GM19099 (cell line): ENCODE data around the gene CBL.

Source experiments
- POLR2A ChIP-seq: IDR thresholded peaks from 3 replicates; pipeline ENCODE4 v1.6.1; 2011; ENCODE audit warnings: low read depth; ENCODE audit not compliant: insufficient read length; ENCODE audit errors: extremely low read depth

CBL gene

DNA sequence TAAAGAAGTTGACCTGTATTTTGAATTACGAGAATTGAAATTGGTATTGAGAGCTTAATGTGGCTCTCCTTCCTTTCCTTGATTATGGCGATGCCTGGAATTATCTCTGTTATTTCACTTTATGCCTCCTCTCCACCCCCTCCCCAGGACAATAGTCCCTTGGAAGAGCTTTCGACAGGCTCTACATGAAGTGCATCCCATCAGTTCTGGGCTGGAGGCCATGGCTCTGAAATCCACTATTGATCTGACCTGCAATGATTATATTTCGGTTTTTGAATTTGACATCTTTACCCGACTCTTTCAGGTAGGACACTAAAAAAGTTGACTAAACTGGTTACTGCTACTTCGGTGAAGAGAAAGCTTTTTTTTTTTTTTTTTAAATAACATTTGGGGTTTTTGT is 67.6 kb downstream of the CBL start:
- no peak for TF ChIP-seq POLR2A

DNA sequence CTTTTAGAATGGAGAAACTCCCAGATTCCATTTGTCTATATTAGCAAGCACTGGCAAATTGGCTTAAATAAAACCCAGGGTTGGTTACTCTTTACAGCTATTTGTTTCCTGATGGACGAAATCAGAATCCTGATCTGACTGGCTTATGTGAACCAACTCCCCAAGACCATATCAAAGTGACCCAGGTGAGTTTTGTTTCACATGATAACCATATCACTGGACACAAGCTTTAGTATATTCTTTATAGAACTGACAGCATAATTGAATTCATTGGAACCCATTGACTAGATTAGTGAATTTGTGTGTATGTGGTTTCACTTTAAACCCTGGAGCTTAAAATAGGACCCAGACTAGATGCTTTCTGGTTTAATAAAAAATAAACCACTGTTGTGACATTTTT is 71.5 kb downstream of the CBL start:
- no peak for TF ChIP-seq POLR2A

DNA sequence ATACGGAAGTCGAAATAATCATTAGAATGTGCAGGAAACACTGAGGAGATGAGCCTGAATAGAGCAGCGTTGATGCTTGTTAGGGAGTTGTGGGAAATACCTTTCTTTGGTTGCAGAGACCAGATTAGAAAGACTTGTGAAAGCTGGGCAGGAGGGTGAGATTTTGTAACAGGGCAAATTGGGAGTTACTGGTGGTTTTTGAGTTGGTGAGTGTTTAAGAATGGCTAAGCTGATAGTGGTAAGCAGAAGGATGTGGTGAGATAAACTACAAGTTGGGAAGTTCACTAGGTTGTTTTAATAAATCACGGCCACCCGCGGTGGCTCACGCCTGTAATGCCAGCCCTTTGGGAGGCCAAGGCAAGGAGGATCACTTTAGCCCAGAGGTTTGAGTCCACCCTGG is 76.4 kb downstream of the CBL start:
- no peak for TF ChIP-seq POLR2A

DNA sequence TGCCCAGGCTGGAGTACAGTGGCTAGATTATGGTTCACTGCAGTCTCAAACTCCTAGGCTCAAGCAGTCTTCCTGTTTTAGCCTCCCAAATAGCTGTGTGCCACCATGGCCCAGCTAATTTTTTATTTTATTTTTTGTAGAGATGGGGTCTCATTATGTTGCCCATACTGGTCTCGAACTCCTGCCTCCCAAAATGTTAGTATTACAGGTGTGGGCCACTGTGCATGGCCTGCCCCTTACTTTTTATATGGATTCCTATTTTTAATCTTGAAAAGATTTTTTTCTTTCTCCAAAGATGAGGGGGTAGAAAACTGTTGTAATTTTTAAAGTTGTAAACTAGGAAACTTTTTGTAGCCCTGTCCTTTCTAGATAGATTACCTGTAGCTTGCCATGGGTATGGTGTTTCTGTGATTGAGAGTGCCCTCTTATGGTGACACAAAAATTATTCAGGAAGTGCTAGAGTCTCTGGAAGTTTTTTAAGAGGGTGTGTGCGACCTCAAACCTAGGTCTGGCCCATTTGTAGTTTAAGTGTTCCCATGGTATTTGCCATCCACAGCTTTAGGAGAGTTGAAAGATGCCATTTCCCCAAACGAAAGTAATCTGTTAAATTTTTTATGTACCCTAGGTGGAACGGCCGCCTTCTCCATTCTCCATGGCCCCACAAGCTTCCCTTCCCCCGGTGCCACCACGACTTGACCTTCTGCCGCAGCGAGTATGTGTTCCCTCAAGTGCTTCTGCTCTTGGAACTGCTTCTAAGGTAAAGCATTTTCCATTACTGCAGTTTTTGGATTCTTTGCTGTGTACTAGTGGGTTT is 78.4 kb downstream of the CBL start:
- no peak for TF ChIP-seq POLR2A

DNA sequence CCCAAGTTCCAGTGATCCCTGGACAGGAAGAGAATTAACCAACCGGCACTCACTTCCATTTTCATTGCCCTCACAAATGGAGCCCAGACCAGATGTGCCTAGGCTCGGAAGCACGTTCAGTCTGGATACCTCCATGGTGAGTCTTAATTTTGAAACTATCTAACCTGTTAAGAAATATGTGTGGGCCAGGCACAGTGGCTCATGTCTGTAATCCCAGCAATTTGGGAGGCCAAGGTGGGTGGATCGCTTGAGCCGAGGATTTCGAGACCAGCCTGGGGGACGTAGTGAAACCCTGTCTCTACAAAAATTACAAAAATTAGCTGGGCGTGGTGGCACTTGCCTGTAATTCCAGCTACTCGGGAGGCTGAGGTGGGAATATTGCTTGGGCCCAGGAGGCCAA is 79.3 kb downstream of the CBL start:
- TF ChIP-seq POLR2A = no peak

DNA sequence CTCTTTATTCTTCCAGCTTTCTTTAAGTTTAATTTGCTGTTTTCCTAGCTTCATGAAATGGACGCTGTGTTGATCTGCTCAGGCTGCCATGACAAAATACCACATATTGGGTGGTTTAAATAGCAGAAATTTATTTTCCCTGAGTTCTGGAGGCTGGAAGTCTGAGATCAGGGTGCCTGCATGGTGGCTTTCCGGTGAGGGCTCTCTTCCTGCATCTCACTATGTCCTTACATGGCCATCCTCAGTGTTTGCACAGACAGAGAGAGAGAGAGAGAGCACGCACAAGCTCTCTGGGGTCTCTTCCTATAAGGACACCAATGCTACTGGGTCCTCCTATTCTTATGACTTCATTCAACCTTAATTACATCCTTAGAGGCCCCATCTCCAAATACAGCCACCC is 82.1 kb downstream of the CBL start:
- no peak for TF ChIP-seq POLR2A

DNA sequence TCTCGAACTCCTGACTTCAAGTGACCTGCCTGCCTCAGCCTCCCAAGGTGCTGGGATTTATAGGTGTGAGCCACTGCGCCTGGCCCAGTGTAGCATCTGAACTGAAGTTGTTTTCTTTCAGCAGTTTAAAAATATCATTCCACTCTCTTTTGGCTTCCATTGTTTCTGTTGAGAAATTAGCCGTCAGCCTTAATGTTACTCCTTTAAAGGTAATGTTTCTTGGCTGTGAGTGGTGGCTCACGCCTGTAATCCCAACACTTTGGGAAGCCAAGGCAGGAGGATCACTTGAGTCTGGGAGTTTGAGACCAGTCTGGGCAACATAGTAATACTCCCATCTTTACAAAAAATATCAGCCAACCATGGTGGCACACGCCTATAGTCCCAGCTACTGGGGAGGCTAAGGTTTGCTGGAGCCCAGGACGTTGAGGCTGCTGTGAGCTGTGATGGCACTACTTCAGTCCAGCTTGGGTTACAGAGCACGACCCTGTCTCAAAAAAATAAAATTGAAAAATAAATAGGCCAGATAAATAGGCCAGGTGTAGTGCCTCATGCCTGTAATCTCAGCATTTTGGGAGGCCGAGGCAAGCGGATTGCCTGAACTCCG is 84.9 kb downstream of the CBL start:
- TF ChIP-seq POLR2A = no peak

DNA sequence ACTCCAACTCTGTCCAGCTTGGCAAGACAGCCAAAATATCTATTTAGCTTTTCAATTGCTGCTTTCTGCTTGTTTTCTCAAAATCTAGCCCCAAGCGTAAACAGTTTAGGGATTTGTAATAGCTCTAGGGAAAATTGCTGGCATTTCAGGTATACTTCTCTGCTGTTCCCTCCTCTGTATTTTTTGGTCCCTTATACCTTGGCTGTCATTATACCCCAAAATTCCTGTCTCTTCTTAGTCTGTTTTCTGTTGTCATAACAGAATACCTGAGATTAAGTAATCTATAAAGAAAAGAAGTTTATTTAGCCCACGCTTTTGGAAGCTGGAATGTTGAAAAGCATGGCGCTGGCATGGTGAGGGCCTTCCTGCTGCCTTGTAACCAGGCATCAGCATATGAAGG is 87.3 kb downstream of the CBL start:
- TF ChIP-seq POLR2A = no peak

DNA sequence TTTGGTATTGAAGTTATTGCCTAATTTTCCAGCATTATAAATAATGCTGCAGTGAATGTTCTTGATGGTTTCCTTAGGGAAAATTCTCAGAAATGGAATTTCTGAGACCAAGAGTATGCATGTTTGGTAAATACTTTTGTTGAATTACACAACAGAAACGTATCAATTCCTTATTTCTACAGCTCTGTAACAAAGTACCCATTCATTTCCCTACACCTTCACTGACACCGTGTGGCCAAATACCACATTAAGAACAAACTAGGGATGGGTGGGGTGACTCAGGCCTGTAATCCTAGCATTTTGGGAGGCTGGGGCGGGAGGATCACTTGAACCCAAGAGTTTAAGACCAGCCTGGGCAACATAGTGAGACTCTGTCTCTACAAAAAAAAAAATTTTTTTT is 89.0 kb downstream of the CBL start:
- TF ChIP-seq POLR2A = no peak

DNA sequence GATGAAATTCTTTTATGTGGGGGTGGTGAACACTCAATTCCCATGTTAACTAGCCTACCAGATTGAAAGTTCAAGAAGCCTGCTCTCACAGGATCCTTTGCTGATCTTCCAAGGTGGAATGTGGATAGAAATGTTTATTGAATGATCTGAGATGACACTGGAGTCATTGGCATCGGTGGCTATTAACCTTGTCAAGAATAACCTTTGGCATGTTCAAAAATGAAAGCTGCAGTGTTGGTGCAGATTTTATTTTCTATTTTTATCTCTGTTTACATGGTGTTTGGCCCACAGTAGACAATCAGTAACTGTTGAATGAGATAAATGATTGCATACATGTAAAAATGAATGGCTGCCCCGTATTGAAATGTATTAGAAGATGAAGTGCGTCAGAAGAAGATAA is 91.8 kb downstream of the CBL start:
- TF ChIP-seq POLR2A = no peak

DNA sequence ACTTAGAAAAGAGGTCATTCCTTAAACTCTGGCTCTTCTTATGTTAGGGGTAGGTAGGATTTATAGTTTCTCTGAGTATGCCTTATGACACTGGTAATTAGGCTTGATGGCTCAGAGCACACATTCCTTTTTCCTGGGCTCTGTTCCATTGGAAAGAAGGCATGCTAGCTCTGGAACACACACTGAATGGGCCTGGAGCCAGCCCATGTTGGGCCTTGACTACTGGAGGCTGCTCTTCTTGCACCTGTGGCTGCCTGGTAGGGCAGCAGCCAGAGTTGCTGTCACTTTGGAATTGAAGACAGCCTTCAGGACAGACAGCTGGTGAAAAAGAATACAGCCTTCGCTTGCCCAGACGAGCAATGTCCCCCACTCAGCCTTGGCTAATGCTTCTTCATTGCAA is 92.6 kb downstream of the CBL start:
- TF ChIP-seq POLR2A = no peak

DNA sequence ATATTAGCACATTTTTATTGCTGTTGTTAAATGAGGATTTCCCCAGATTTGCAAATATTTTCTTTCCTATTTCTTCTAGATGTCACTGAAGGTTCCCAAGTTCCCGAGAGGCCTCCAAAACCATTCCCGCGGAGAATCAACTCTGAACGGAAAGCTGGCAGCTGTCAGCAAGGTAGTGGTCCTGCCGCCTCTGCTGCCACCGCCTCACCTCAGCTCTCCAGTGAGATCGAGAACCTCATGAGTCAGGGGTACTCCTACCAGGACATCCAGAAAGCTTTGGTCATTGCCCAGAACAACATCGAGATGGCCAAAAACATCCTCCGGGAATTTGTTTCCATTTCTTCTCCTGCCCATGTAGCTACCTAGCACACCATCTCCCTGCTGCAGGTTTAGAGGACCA is 93.3 kb downstream of the CBL start:
- TF ChIP-seq POLR2A = no peak

DNA sequence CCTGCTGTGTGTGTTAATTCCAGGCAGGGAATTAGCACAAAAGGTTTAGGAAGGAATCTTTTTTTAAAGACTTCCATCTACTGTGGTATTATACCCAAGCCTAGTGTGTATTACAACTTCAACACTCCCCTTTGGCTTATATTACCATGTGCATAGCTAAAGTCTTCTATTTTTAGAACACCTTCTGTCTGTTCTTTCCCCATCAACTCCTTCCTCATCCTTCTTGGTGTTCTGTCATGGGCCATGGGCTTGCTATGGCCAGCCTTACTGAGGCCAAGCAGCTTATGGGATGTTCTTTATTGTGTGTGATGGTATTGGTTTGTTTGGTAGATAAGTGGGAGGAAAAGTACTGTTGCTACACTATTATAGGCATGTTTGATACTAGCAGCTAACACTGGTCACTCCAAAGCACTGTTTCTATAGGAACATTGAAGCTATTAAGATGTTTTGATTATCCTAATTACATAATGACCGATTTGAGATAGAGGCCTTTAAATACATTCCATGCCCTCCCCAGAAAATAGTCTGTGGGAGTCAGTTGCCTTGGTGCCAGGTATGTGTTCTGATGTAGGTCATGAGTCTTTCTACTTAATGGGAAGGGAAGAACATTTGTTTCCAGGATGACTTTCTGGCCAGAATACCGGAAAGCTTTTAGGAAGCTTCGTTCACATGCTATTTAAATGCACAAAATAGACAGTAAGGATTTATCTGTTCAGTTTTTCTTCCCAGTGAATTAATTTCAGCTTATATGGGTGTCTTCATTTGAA is 94.2 kb downstream of the CBL start:
- TF ChIP-seq POLR2A = no peak

DNA sequence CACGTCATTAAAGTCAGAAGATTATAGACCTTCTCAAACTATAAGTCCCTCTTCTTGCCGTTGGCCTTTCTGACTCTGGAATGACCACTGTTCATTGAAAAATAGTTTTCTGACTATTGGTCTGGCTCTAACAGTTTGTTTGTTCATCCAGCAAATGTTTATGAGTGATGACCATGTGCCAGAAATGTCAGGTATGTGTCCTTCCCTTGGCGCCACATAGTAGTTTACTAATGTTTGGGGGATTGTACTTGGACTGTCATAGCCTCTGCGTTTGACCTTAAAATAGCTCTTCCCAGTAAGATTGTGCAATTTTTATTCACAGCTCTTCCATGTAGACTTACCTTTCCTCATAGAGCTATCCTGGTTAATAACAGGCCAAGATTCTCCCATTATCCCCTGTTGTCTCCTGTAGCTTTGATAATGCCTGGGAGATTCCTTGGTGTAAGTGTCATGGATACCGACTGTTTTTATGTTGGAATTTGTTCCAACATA is 97.1 kb downstream of the CBL start:
- no peak for TF ChIP-seq POLR2A

DNA sequence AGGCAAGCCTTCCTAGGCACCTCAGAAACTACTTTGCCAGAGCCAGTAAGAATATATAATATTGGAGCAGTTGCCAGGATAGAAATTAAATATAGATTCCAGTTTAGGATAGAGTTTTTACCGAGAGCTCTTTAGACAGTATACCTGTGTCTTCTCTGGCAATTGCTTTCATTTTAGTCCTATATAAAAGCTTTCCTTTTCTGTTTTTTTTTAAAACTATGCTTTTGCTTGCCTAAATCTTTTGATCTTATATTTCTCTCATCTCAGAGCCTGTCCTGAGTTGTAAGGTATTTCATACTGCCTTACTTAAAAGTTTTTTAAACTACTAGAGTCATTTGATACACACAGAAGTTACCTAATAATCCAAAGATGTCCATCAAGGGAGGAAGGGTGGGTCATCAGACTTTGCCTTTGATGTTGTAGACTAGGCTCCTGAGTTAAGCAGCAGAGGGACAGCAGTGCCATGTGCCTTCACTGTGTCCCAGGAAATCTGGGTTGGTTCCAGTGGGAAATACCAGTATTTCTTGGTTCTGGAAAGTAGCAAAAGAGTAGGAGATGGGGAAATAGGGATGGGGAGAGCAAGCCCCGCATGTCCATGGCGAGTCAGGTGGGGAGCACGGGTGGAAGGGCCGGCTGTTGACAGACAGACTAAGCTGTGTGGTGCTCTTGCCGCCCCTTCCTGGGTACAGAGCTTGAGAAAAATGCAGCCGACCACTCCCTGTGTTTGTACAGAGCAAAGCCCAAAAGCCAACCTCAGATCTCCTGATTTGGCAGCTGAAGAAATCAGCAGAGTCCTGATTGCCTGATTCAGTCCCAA is 99.6 kb downstream of the CBL start:
- no peak for TF ChIP-seq POLR2A
